HG03196 (cell line): ENCODE results near the gene MERTK.
"Not testable (repeated sequence)": the region's sequence is repeated elsewhere in the genome, so short reads cannot be mapped to it uniquely, and the experiment has no call there.

ENCODE experiments used
- ATAC-seq: cut with Tn5 transposase; IDR thresholded peaks from one replicate; pipeline ENCODE4 v1.9.1; 2021; ENCODE audit not compliant: unreplicated experiment

The MERTK gene

DNA sequence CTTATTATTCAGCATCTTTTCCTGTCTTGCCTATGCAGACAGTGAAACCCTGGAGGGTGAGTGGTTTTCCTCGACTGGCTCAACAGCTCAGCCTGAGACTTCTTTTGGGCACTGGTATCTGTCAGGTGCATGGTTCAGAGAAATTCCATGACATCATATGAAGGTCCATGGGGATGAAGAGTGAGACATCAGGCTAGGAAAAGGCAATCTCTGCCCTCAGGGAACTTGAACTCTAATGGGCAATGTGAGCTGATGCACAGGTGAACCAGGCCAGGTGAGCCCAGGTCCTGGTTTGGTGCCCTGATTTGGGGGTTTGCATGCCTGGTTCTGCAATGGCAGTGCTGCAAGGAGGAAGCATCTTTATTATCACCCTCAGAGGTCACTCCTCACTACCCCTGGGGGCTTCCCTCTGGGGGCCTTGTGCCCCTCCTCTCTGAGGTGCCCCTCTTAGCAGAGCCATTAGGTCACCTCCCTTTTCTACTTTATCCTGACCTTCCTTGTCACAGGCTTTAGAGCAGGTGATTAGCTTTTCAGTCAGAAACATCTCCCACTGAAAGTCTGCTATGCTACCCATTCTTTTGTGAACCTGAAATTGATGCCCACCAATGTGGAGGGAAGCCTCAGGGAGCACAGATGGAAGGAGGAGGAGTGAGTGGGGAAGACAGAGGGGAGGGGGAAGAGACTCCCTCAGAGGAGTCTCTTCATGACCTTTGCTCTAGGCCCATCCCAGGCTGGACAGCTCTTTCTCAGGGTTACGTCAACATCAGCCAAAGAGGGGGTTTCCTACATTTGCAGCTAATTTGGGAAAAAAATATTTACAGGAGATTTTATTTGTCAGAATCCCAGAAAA, 47.3 kb downstream of the MERTK start:
- no peak for ATAC-seq

DNA sequence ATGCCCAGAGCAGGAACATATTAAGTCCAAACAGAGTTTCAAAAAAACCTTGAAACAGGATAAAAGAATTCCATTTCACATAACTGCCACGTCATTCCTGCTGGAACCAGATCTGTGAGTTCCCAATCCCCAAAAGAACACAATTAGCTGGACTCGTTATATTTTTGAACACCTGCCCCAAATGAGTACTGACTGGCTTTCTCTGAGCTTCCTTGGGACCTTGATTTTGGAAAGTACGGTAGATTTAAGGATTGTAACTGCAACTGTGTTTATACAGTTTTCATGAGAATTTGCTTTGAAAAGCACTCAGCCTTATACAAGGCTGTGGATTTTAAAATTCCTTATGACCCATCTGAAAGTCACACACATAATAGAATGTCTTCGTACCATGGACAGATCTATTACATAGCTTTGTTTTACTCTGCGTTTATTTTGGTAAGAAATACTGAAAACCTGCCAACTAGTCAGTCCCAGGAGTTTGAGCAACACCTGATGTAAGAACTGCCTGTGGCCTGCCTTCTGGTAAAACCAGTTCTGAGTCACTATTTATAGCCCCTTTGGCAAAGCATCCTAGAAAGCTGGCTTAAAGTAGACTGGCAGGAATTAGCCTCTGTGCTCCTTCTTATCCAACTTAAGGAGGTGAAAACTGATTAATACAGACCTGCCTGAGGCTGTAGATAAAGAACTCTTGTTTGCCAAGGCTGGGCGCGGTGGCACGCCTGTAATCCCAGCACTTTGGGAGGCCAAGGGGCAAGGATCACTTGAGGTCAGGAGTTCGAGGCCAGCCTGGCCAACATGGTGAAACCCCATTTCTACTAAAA, 48.1 kb downstream of the MERTK start:
- no peak for ATAC-seq

DNA sequence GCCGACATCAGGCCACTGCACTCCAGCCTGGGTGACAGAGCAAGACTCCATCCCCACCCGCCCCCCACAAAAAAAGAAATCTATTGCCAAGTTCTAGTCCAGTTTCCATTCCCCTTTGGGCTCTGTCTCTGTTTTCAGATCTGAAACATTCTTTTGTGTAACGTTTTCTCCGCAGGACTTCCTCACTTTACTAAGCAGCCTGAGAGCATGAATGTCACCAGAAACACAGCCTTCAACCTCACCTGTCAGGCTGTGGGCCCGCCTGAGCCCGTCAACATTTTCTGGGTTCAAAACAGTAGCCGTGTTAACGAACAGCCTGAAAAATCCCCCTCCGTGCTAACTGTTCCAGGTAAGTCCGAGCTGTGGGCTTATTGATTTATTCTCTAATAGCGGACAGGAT, 48.8 kb downstream of the MERTK start:
- ATAC-seq, result no peak

DNA sequence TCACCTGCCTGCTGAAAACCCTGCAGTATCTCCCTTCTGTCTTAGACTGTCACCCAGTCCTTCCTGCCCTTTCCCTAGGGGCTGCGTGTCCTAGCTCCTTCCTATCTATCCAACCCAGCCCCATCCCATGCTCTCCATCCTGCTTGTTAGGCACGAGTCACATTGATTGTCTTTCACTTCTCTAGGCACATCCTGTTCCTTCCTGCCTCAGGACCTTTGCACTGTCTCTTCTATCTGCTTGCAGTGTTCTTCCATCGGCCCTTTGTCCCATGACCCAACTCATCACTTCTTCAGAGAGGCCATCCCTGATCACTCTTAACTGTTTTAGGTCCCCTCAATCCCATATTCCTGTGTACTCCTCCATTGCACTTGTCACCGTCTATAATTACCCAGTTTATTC, 50.4 kb downstream of the MERTK start:
- ATAC-seq, result no peak

DNA sequence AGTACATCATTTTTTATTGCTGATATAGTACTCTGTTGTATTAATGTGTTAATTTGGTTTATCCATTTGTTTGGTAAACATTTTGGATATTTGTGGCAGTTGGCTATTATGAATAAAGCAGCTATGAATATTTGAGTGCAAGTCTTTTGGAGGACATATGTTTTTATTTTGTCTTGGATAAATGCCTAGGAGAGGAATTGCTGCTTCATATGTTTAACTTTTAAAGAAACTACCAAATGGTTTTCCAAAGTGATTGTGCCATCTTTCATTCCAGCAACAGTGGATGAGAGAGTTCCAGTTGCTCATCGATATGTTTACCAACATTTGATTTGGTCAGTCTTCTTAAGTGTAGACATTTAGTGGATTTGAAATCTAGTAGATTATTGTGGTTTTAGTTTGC, 51.8 kb downstream of the MERTK start:
- ATAC-seq, result no peak

GRCh38 chr2:111951486-111951885, 53.1 kb downstream of the MERTK start:
- no peak for ATAC-seq

DNA sequence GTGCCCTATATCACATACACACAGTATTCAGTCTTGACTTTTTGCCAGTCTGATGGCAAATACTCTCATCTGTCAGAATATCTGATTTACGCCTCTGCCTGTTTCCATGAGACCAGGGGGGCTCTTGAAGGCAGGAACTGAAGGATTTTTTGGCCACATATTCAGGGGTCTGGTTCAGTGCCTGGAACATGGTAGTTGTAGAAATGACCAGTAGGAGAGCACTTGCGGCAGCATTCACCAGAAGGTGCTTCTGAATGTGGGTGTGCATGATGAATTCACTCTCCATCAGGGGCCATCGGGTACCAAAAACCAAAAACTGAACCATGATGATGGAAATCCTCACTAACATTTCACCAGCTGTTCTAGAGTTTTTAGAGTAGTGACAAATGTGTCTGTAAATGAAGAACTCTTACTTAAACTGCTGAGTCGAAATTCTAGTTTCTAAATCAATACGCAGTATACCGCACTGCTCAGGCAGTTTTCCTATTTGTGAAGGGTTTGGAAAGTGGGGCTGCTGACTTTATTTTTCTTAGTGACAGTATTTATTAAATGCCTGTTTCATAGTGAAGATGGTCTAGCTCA, 54.6 kb downstream of the MERTK start:
- no peak for ATAC-seq

- ATAC-seq, result no peak
Measured at GRCh38 chr2:111954602-111955332, 56.4 kb downstream of the MERTK start.

- ATAC-seq, result no peak
Measured at GRCh38 chr2:111957872-111958354, 59.5 kb downstream of the MERTK start.

DNA sequence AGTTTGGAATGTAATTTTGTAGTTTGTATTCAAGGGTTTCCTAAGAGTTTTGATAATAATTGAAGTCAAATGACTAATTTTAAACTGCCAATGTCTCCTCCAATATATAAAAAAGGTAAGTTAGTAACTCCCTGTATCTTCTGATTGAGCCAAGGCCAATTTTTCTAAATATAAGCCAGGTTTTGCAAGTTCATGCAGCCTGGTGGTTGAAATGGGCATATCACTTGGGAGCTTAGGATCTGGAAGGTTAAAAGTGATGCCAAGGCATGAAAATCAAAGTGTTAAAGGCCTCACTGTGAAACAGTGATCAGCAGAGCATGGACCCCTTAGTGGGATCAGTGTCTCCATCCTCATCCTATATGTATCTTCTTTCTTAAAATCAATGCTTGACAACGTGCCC, 60.5 kb downstream of the MERTK start:
- no peak for ATAC-seq

- no peak for ATAC-seq
Measured at GRCh38 chr2:111961663-111962062, 63.3 kb downstream of the MERTK start.

- not testable (repeated sequence) for ATAC-seq
Measured at GRCh38 chr2:111963086-111963485, 64.7 kb downstream of the MERTK start.

DNA sequence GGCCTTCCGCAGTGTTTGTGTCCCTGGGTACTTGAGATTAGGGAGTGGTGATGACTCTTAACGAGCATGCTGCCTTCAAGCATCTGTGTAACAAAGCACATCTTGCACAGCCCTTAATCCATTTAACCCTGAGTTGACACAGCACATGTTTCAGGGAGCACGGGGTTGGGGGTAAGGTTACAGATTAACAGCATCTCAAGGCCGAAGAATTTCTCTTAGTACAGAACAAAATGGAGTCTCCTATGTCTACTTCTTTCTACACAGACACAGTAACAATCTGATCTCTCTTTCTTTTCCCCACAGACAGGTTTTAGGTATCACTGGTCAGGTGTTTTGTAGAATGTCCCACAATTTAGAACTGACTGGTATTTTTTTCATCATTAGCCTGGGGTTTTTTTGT, 65.1 kb downstream of the MERTK start:
- not testable (repeated sequence) for ATAC-seq

DNA sequence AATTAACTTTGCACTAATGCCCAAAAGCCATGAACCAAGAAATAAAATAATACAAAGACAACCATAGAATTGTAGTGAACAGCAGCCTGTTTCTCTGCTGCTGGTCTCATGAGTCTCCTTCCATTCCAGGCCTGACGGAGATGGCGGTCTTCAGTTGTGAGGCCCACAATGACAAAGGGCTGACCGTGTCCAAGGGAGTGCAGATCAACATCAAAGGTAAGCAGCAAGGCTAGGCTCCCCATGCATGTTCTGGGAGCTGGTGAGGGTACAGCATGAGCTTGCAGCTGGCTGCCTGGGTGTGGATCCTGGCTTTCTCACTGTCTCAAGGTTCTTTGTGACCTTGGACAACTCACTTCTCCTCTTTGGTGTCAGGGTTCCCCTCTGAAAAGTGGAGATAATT, 66.7 kb downstream of the MERTK start:
- no peak for ATAC-seq

DNA sequence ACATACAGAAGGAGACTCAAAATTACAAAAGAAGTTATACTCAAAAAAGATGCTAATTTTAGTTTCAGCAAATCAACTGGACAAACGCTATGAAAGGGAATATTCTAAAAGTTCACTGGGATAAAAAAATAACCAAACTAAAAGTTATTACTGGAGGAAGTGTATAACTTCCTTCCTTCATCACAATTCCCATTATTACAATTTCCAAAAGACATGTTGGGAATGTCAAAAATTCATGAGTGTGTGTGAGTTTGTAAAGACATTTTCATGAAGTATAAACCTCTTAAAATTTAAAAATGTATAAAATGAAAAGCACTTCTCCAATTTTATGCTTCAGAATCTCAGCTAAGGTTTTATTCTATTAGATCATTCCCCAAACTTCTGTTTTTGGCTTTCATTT, 67.8 kb downstream of the MERTK start:
- ATAC-seq, result no peak

DNA sequence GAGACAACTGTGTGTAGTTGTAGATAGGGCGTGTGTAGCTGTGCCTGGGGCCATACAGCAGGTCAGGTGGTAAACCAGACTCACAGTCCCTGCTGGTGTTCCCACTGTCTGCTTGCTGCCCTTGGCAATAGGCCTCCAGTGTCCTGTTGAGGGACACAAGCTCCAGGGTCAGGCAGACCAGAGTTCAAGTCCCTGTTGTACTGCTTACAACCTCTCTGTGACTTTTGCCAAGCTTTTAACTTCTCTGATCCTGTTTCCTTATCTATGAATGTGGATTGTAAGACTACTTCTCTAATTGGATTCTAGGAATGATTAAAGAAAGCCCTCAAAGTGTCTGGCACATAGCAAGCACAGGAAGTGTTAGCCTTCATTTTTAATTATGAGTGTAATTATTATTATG, 68.6 kb downstream of the MERTK start:
- ATAC-seq, result no peak

DNA sequence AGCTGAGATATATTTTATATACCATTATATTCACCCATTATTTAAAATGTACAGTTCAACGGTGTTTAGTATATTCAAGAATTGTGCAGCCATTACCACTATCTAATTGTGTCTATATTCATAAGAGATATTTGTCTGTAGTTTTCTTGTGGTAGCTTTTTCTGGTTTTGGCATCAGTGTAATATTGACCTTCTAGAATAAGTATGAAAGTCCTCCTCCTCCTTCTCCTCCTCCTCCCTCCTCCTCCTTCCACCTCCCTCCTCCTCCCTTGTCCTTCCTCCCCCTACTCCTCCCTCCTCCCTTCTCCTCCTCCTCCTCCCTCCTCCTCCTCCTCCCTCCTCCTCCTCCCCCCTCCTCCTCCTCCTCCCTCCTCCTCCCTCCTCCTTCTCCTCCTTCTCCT, 72.0 kb downstream of the MERTK start:
- ATAC-seq, result no peak

GRCh38 chr2:111972955-111973565, 74.7 kb downstream of the MERTK start:
- no peak for ATAC-seq

- no peak for ATAC-seq
Measured at GRCh38 chr2:111973701-111974100, 75.3 kb downstream of the MERTK start.

- no peak for ATAC-seq
Measured at GRCh38 chr2:111975053-111975552, 76.7 kb downstream of the MERTK start.
